NCI-H2196 treated with DMSO at 0.1 percent for 48 hours (cell line): Measurements from ENCODE around the gene ROBO4.

Experiments used
- DNase-seq: peaks from one replicate; lab custom pipeline; 2025; ENCODE audit not compliant: unreplicated experiment; lab: John Stamatoyannopoulos, UW

Gene ROBO4

DNA sequence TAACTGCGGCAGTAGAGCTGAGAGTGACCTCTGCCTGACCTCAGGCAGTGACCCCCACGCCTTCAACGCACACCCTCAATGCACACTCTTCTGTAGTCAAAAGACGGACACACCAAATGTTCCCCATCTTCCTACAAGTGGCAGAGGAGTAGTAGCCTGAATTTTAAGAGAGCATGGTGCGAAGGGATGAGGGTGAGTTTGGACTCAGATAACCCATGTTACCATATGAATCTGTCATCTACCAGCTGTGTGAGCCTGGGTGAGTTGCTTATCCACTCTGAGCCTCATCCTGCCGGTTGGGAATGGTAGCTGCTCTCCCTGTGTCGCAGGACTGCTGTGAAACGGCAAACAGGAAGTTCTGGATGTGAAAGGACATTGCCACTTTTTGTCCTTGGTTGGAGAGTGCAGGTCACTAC, 53.0 kb downstream of the ROBO4 start:
- no peak for DNase-seq

- no peak for DNase-seq
Observed at GRCh38 chr11:124843616-124843910, 54.1 kb downstream of the ROBO4 start.

DNA sequence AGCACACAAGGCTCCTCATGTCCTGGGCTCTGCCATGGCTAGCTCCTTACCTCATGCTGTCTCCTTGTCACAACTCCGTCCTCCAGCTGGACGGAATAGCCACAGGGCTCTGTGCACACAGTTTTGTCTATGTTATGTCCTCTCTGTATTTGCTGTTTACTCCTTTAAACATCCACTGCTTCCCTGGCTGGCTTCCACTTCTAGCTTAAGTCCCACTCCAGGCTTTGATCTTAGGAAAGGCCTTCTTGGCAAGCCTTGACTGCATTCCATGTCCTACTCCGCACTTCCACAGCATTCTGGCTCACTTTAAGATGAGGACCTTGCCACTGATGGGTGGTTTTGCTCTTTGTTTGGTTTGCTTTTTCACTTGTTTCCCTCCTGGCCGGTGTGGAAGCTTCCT, 55.4 kb downstream of the ROBO4 start:
- DNase-seq: peak; percentile 61

- DNase-seq: peak; percentile 62
Observed at GRCh38 chr11:124841840-124842239, 55.8 kb downstream of the ROBO4 start.

DNA sequence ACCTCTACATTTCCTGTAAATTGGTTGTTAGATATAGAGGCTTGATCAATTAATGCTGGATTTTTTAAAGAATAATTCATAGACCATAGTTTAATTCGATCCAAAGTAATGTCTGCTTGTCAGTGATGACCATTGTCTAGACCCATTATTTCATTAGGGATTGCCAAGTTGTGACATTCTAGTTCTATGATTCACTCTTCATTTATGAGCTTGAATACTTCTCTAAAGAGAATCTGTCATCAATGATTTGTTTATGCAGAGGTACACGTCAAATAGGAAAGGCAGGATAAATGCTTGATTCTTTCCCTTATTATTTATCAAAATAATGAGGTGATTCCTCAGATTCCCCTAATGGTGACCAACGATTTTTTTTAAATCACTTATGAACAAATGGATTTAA, 56.5 kb downstream of the ROBO4 start:
- no peak for DNase-seq

- DNase-seq: no peak
Observed at GRCh38 chr11:124840666-124841065, 57.0 kb downstream of the ROBO4 start.

DNA sequence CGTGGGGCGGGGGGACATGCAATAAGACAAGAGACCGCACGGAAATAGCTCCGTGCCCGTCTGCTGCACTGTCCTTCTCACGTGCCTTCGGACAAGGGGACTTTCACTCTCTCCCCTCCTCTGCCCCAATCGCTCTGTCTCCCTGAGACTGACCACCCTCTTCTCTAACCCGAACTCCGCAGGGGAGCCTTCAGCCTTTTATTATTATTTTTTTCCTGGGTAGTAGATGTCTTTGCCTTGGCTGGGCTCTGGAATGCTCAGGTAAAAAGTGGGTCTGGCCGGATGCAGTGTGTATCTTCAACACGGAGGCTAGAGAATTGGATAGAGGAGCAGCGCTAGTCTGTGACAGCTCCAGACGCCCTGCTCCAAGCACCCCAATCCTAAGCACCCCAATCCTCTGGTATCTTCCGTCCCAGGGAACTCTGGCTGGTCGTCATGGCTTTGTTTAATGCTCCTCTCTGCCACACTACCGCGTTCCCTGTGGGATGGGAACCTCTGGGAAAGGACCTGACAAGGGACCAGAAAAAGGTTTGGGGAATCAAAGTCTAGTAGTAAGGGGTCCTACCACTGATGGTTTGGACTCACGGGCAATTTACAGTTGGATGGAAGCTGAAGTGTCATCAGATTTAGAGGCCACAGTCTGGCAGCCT, 57.6 kb downstream of the ROBO4 start:
- no peak for DNase-seq

GRCh38 chr11:124839128-124839971, 58.3 kb downstream of the ROBO4 start:
- DNase-seq: no peak

- no peak for DNase-seq
Observed at GRCh38 chr11:124838805-124839127, 58.9 kb downstream of the ROBO4 start.

DNA sequence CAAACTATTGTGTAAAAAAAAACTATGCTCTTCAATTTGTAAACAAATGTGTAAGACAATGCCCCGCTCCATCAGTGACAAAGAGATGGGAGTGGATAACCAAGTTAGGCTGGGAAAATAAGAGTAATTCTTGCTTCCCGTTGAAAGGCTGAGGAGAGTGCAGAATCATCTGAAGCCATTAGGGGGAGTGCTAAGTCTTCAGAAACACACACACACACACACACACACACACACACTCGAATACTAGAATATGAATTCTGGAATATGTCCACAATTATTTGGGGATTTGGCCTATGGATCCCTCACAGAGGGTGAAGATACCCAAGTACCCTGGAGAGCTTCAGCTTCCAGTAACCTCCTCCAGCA, 60.2 kb downstream of the ROBO4 start:
- DNase-seq: peak; percentile 73

- DNase-seq: no peak
Observed at GRCh38 chr11:124835918-124836317, 61.7 kb downstream of the ROBO4 start.

DNA sequence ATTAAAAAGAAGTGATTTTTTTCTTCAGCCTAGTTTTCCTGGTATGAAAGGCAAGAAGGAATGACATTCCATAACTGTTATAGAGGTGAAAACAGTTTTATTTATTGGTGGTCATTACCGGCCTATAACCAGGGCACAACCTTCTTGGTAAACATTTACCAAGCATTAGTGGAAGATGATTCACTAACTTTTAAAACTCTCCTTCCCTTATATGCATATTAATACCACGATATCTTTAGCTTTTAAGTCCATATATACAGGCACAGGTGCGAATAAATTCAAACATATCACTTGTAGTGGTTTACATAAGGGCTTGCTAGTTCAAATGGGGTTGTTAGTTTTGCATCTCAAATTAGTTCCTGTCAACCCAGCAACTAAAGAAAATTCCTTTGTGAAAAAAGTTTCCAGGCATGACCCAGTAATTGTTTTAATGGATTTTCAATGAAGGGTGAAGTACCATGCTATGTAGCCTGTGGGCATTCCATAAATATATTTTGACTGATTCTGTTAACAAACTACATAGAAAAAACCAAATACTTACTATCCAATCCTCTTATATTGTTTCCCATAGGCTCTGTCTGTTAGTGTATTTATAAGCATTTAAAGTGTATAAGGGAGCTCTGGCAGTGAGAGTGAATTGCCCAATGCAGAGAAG, 63.0 kb downstream of the ROBO4 start:
- no peak for DNase-seq
